Activated T-helper 1 cell treated with Interleukin-2 at 50 U/mL for 16 hours (primary cell): Measurements from ENCODE around the gene ADAT3.

Source experiments
- DNase-seq: peaks from one replicate; pipeline ENCODE4 v3.0.0-alpha.2; 2020; ENCODE audit warnings: low read depth

The ADAT3 gene

GRCh38 chr19:1912760-1913505 lies 7.7 kb downstream of the ADAT3 start:
- no peak for DNase-seq

- DNase-seq = no peak
Observed at GRCh38 chr19:1913781-1914577, 8.8 kb downstream of the ADAT3 start.

- DNase-seq = no peak
Observed at GRCh38 chr19:1914826-1915341, 9.7 kb downstream of the ADAT3 start.

GRCh38 chr19:1917146-1917545 lies 11.9 kb downstream of the ADAT3 start:
- no peak for DNase-seq

GRCh38 chr19:1917926-1918325 lies 12.7 kb downstream of the ADAT3 start:
- no peak for DNase-seq

DNA sequence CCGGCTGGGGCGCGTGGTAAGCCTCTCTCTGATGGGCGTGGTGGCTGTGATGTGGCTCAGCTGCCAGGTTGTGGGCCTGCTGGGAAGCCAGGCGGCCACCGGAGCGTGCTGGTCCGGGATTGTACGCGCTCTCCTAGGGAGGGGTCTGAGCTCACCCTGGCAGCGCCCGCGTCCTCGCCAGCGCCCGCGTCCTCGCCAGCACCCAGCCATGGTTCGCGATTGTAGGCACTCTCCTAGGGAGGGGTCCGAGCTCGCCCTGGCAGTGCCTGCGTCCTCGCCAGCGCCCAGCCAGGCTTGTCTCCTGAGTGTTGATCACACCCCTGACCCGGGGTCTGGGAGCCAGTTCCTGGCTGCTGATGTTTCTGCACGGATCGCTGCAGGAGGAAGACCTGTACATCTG lies 13.8 kb downstream of the ADAT3 start:
- DNase-seq = no peak

DNA sequence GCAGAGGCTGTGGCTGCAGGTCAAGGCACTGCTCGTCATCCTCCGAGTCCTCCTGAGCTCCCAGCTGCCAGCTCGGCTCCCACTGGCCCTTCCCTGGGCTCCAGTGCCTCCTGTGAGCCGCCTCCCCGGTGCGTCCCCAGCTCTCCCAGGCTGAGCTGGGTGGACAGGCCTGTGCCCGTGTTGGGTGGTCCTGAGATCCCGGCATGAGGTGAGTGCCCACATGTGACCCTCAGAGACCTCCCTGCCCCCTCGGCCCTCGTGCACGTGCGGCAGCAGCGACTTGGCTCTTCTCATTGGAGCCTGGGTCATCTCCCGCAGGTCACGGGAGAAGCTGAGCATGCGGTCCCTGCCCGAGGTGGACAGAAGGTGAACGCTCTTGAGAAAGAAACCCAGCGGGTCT lies 15.4 kb downstream of the ADAT3 start:
- no peak for DNase-seq

DNA sequence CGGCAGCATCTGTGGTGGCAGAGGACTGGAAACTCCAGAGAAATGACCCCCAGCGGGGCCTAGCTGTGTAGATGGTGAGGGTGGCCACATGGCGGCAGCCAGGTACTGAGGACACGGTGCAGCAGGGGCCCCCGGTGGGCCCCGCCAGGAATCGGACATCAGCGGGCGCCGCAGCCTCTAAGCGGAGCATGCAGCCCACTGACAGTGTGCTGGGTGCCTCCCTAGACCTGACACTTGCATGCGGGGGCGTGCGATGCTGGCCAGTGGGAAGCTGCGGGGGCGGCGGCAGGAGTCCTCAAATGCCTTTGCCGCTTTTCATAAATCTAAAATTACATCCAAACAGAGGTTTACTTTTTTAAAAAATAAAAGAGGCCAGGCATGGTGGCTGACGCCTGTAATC lies 16.1 kb downstream of the ADAT3 start:
- no peak for DNase-seq

DNA sequence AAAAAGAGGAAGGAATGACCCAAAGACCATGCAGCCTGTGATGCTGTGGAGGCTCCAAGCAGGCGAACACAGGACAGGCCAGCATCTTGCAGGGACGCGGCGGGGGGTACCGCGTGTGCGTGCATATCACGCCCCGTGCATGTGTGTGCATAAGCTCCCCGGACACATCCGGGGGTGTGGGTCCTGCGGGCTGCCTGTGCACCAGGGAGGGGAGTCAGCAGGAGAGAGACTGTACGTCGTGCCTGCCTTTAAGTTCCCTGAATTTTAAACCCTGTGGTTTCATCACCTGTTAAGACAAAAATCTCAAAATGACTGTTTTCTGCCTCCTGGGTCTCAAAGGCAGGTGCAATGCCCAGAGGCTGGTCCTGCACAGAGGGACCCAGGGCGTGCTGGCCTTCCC lies 16.6 kb downstream of the ADAT3 start:
- no peak for DNase-seq

- DNase-seq = no peak
Observed at GRCh38 chr19:1922803-1923202, 17.6 kb downstream of the ADAT3 start.

- no peak for DNase-seq
Observed at GRCh38 chr19:1923319-1923718, 18.1 kb downstream of the ADAT3 start.

DNA sequence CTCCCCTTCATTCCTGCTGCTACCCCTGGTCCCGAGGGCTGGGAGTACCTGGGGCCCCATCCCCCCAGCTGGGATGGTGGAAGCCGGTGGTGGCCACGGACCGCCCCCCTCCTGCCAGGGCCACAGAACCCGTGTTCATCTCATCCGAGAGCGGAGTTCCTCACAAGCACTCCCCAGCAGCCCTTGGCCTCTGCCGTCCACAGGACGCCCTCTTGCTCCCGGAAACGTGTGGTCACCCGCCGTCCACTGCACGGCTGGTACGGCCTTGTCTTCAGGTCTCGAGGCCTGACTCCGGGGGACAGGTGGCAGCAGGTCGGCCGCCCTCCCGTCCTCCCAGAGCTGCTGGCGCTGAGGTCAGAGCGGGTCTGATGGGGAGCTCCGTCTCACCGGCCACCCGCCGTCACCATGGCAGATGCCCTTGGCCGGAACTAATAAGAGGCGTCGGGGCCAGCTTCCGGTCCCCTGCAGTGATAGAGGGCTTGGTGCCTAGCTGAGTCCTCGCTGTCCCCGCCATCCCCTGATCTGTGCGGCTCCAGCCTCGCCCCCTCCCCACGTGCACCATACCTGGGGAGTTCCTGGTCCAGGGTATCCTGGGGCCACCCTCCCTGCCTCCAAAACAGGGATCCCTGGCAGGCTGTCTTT lies 19.2 kb downstream of the ADAT3 start:
- no peak for DNase-seq

- DNase-seq = no peak
Observed at GRCh38 chr19:1925544-1925943, 20.3 kb downstream of the ADAT3 start.

DNA sequence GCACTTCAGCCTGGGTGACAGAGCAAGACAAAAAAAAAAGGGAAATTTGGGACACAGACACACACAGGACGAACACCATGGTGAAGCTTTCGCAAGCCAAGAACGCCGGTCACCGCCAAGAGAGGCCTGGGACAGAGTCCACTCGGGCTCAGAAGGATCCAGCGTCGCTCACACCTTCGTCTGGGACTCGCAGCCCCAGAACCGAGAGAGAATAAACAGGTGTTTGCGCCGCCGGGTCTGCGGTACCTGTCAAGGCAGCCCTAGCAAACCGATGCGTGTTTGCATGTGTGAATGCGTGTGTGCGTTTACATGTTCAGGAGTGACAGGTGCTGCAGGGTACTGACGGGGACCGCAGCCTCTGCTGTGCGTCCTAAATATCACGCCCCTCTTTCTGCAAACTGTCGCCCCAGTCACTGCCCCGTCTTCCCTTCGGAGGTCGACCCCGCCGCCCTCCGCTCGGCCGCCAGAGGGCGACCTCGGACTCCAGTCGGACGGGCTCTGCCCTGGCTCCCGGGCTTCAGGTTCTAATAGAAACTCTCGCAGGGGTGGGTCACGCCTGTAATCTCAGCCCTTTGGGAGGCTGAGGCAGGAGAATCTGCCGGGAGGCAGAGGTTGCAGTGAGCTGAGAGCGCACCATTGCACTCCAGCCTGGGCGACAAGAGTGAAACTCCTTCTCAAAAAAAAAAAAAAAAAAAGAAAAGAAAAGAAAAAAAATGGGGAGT lies 24.0 kb downstream of the ADAT3 start:
- peak; percentile 74 for DNase-seq

DNA sequence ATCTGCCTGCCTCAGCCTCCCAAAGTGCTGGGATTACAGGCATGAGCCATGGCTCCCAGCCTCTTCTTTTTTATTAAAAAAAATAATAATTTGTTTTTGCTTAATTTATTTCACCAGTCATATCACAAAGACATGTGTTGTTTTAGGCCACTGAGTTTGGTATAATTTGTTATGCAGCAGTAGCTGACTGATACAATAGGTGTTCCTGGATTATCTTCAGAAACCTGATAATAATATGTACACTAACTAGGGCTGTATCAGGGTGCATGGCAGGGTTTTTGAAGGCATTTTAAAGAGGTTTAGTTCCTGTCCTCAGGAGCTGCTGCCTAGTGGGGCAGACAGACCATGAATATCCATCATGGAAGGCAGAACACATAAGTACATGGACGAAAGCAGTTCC lies 26.2 kb downstream of the ADAT3 start:
- no peak for DNase-seq

DNA sequence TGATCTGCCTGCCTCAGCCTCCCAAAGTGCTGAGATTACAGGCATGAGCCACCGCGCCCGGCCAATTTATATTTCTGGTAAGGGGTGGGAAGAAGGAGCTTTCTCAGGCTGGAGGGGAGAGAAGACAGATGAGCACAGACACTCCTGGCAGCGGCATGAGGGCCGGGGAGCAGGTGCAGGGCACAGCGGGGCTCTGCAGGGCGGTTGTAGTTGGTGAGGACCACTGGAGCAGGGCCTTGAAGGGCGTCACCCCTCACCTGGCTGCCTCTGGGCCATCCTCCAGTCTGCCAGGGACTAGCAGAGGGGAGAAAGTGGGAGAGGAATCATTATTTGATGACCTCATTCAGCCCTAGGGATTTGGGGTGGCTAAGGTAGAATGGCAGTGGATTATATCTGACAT lies 27.2 kb downstream of the ADAT3 start:
- DNase-seq = no peak

DNA sequence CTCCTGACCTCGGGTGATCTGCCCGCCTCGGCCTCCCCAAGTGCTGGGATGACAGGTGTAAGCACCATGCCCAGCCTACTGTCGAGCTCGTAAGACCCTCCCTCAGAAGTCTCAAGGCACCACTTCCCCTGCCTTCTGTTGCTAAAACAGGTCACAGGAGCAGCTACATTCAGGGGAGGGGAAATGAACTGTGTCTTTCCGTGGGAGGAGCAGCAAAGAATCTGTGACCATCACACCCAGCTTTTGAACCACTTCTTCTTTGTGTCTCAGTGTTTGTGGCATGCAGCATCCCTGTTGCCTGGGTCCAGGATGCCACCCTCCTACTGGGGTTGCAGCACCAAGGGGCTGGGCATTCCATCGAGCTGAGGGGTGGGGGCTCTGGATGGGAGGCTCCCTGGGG lies 28.0 kb downstream of the ADAT3 start:
- no peak for DNase-seq

GRCh38 chr19:1933942-1934341 lies 28.7 kb downstream of the ADAT3 start:
- no peak for DNase-seq

DNA sequence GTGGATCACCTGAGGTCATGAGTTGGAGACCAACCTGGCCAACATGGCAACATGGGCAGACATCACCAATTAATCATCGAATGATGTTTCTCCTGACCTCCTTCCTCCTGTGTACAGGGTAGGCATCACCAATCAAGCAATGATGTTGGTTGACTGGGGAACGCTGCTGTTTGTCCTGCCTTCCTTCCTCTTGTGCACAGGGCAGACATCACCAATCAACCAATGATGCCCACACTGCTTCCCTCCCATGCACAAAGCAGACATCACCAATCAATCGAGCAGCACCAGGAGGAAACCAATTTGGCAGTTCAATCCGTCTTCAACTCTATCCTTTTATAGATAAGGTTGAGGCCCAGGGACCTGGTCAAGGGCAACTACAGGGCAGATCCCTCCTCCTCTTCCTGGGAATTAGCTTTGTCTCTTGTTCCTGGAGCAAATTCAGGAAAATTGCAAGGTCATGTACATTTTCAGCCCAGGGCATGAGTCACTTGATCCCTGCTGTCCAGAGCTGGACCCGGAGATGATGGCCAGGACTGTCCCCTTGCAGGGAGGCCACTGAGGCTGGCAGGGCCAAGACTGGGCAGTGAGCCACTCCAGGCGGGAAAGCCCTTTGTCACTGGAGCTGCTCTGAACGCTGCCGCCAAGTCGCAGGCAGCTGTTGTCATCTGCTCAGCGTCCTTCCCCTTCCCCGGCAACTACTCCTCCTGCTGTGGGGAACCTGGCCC lies 30.4 kb downstream of the ADAT3 start:
- no peak for DNase-seq

DNA sequence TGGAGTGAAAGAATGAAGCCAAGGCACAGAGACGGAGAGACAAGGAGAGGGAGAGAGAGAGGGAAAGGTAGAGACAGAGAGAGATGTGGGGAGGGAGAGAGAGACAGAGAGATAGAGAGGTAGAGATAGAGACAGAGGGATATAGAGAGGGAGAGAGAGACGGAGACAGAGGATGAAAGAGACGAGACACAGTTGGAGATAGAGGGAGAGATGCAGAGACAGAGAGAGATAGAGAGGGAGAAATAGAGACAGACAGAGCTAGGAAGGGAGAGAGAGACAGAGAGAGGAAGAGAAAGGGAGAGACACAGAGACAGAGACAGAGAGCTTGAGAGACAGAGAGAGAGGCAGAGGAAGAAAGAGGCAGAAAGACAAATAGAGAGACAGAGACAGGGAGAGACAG lies 31.2 kb downstream of the ADAT3 start:
- no peak for DNase-seq

DNA sequence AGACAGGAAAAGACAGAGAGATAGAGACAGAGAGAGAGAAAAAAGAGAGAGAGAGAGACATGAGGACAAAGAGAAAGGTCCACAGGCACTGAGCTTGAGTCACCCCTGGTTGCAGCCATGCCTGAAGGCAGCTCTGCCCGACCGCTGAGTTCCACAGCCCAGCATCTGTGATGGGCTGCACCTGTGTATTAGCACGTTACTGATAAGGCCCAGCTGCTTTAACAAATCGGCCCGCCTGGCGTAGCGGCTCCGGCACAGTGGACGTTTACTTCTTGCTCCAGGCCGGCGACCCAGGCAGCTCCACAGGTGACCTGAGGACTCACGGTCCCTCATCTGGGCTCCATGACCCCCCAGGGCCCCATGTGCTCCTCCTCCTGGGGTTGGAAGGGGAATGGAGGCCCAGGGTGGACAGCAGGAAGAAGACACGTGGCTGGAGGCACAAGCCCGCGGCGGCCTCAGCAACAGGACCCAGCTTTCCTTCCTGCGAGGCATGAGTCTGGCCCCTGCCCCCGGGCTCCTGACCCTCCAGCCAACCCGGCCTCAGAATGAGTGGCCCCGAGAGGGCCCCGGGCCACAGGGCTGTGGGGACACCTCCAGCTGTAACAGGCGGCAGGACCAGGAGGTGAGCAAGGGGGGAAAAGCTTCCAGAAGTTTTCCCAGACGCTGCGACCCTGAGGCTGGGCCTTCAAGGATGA lies 31.9 kb downstream of the ADAT3 start:
- DNase-seq = no peak
